K562 (cell line): ENCODE results near the gene ZMIZ1. TPM values are rescaled to one million over a fixed set of nuclear protein-coding genes. Genes with fewer than 3 reads are reported as not detected.
A peak's percentile ranks its signal among the peaks of the same experiment; 100 is the strongest.

ENCODE experiments used
- BRD4 ChIP-seq: fragments of 200-600 bp; sonication (generic); IDR thresholded peaks from 2 replicates; pipeline ENCODE4 v1.6.1; 2017; ENCODE audit warnings: inconsistent platforms
- CBX2 ChIP-seq: fragments of 200-600 bp; sonication (generic); IDR thresholded peaks from one replicate; pipeline ENCODE4 v1.6.1; 2012; ENCODE audit warnings: mild to moderate bottlenecking, low read length, inconsistent platforms; ENCODE audit not compliant: insufficient read depth, poor library complexity, severe bottlenecking
- CHD2 ChIP-seq: IDR thresholded peaks from 2 replicates; pipeline ENCODE4 v1.6.1; 2011; ENCODE audit warnings: low read depth, low read length
- CHD7 ChIP-seq: fragments of 200-600 bp; sonication (generic); IDR thresholded peaks from one replicate; pipeline ENCODE4 v1.6.1; 2012; ENCODE audit warnings: mild to moderate bottlenecking, low read depth, low read length, inconsistent platforms
- FOXA3 ChIP-seq, 2 experiments: fragments of 450-650 bp in 1 of 2; sonication (generic) in 1 of 2; formaldehyde crosslinking; IDR thresholded peaks in 1 of 2; conservative IDR thresholded peaks in 1 of 2; 2 replicates each; pipeline versions ENCODE4 v1.4.0 to v1.8.0; 2020 to 2022; ENCODE audit warnings: mild to moderate bottlenecking in 2 of 2, missing genetic modification reagents in 1 of 2
- GTF2B ChIP-seq: IDR thresholded peaks from 2 replicates; pipeline ENCODE4 v1.6.1; 2011; ENCODE audit not compliant: insufficient read length; ENCODE audit errors: extremely low read depth
- POLR2AphosphoS2 ChIP-seq: IDR thresholded peaks from 2 replicates; pipeline ENCODE4 v1.6.1; 2012; ENCODE audit warnings: low read length, improper control_type of control experiment
- POLR3A ChIP-seq: IDR thresholded peaks from 2 replicates; pipeline ENCODE4 v1.6.1; 2011; ENCODE audit warnings: borderline replicate concordance, mild to moderate bottlenecking, moderate library complexity; ENCODE audit not compliant: insufficient read length, insufficient read depth; ENCODE audit errors: extremely low read depth
- SIN3A ChIP-seq, 2 experiments: fragments of 150-350 bp in 1 of 2; IDR thresholded peaks; 2 replicates each; pipeline ENCODE4 v1.6.1; 2011 to 2016; ENCODE audit warnings: borderline replicate concordance in 2 of 2, low read depth in 2 of 2, low read length in 2 of 2, mild to moderate bottlenecking in 2 of 2, moderate library complexity in 2 of 2; ENCODE audit not compliant: control insufficient read depth in 1 of 2
- TCF3 ChIP-seq: sonication (generic); formaldehyde crosslinking; IDR thresholded peaks from 2 replicates; pipeline ENCODE4 v1.4.0; 2020; ENCODE audit warnings: mild to moderate bottlenecking, missing genetic modification reagents
- TEAD4 ChIP-seq, 2 experiments: sonication (generic) in 1 of 2; formaldehyde crosslinking in 1 of 2; IDR thresholded peaks; 2 replicates each; pipeline versions ENCODE4 v1.6.1 to v1.8.0; 2012 to 2022; ENCODE audit warnings: borderline replicate concordance in 1 of 2, inconsistent platforms in 1 of 2, low read length in 1 of 2, mild to moderate bottlenecking in 1 of 2, missing genetic modification reagents in 1 of 2
- TRIM25 ChIP-seq: fragments of 450-650 bp; IDR thresholded peaks from 2 replicates; pipeline ENCODE4 v1.7.0; 2016; ENCODE audit warnings: borderline replicate concordance
- ZKSCAN1 ChIP-seq: fragments of 150-350 bp; IDR thresholded peaks from 2 replicates; pipeline ENCODE4 v1.6.1; 2016; ENCODE audit warnings: low read depth, low read length
- ZNF347 ChIP-seq: fragments of 450-650 bp; formaldehyde crosslinking; IDR thresholded peaks from 2 replicates; pipeline ENCODE4 v1.4.0; 2020; ENCODE audit warnings: low read depth, mild to moderate bottlenecking, moderate library complexity
- polyA plus RNA-seq, 8 experiments: library from polyadenylated mRNA; depleted of rRNA in 4 of 8; stranded (reverse) in 5 of 8; unstranded in 3 of 8; fragments of >200 nt; fragmentation: Nextera tagmentation in 2 of 8; fragmentation: Illumina TruSeq in 1 of 8; extraction: Ambion mirVana in 2 of 8; extraction: Trizol in 1 of 8; gene quantifications; 2 replicates each; pipeline versions ENCODE4 v1.2.1 to v1.2.3, GENCODE V29; 2011 to 2014; ENCODE audit warnings: inconsistent platforms in 1 of 8, missing spikeins in 1 of 8
- total RNA-seq, 7 experiments: library from RNA; depleted of rRNA in 6 of 7; stranded (reverse); fragments of >200 nt in 6 of 7; fragmentation: Illumina TruSeq in 2 of 7; extraction: Trizol in 2 of 7; gene quantifications; 2 replicates each; pipeline versions ENCODE4 v1.2.1 to v1.2.3, GENCODE V29; 2011 to 2021; ENCODE audit warnings: low replicate concordance in 1 of 7

ZMIZ1 gene
- total and polyA plus RNA-seq, 9 of the 15 experiments (the other 6 are each of a cell fraction or from before 2014, with no cell fraction given), result 1.0 to 37.3 (median 4.3) TPM

GRCh38 chr10:79348640-79348988 lies 279.8 kb downstream of the ZMIZ1 start (continued):
- TF ChIP-seq TRIM25, result no peak
- no peak for TF ChIP-seq CBX2
- TF ChIP-seq CHD7, result no peak
- TF ChIP-seq BRD4, result no peak
- no peak for TF ChIP-seq CHD2
- no peak for TF ChIP-seq TEAD4 (IDR thresholded peaks at IDR 0.05; ENCODE audit: low read length)
- TF ChIP-seq TEAD4 (CRISPR knock-in tag; IDR thresholded peaks at IDR 0.05; ENCODE audit: borderline replicate concordance), result no peak
- no peak for TF ChIP-seq ZNF347
- TF ChIP-seq GTF2B, result no peak
- TF ChIP-seq POLR2AphosphoS2, result no peak
- no peak for TF ChIP-seq POLR3A
- 0 out of 2 replicates have a peak, but pooled peaks have one; percentile 9 for TF ChIP-seq ZKSCAN1
- 0 out of 4 replicates have a peak, but pooled peaks have one; percentile 1 to 5 for TF ChIP-seq SIN3A (IDR thresholded peaks at IDR 0.05; ENCODE audit: borderline replicate concordance in 2 of 2, control insufficient read depth in 1 of 2, low read depth in 2 of 2, low read length in 2 of 2)
- peak in 1 of 2 experiments; percentile 75; a peak in 2 of 4 replicates for TF ChIP-seq FOXA3 (CRISPR knock-in tag; conservative IDR thresholded peaks at IDR 0.05 in 1 of 2, IDR thresholded peaks at IDR 0.05 in 1 of 2)
- TF ChIP-seq TCF3 (CRISPR knock-in tag), result peak; percentile 29; the same call in 1 of the 2 replicates
